ENCODE results near the gene GFI1. TPM values are rescaled to one million over a fixed set of nuclear protein-coding genes. Genes with fewer than 3 reads are reported as not detected.
A peak's percentile ranks its signal among the peaks of the same experiment; 100 is the strongest.

Gene GFI1
- total RNA-seq, 4 donors from 2014 or later, result not detected

DNA sequence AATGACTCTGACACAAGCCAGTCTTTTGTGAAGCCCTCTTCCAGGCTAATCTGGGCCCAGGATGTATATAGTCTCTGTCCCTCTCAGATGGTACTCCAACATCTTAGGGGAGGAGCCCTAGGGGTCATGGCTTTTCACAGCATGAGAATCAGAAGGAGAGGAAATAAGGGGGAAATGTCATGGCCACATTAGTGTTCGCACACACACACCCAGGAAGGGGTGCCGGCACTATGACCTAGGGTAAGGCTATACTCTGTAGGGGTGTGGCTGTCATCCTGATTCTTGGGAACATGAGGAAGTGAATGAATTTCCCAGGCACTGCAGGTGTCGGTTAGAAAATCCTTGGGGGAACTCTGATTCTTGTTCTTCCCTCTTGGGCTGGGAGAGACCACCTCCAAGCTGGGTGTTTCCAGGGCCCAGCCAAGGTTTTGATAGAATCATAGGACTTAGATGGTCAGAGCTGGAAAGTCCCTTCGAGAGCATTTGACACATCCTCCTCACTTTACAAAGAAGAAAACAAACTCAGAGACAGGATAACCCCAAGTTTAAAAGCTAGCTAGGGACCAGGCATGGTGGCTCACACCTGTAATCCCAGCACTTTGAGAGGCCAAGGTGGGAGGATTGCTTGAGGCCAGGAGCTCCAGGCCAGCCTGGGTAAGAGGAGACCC lies 22.0 kb downstream of the GFI1 start:
- DNase-seq (no peak), ATAC-seq (no peak)
- intact Hi-C loops (cut with DNase I; ENCODE audit: low total_unique reads) (no loop called here), in situ Hi-C loops (cut with MboI; ENCODE audit: low sequenced_read_pairs in 4 of 4) (no loop called here)
- Histone ChIP-seq H3K4me3 (no peak overlapping the region), H3K4me1 (no peaks in the 10 kb centered on the region), H3K36me3 (no peaks in the 10 kb centered on the region), H3K27me3 (no peaks in the 10 kb centered on the region), H3K27ac (no peak overlapping the region), H3K9me3 (no peaks in the 10 kb centered on the region)
- TF ChIP-seq CTCF (IDR thresholded peaks at IDR 0.05 in 4 of 5, conservative IDR thresholded peaks at IDR 0.05 in 1 of 5), result no peak
- no peak for TF ChIP-seq POLR2A (IDR thresholded peaks at IDR 0.05)

DNA sequence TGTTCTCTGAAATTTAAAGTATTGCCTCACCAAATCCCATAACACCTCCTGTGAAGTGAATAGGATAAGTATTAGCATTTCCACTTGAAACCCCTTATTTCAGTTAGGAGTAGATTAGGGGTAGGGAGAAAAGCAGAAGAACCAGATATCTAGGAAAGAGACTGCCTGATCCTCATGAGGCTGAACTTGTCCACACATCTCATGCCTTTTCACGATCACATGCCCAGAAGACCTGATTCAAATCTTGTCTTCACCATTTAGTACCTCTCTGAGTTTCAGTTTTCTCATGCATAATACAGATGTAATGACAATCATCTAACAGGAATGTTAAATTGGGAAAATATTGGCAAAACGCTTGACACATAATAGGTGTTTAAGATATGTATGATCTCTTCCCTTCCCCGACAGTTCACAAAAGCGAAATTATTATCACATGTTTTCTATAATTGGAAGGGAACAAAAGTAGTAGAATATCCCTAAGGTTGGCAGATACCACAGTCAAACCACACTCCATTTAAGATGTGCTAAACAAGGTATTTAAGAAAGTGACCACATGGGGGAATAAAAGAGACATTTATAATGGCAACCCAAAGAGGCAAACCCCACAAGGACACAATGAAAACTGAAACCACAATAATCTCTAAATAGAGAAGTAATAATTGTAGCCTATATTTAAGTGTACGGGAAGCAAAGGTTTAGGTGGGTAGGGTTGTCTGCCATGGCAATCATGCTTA lies 25.2 kb downstream of the GFI1 start:
- in situ Hi-C loops (cut with MboI; ENCODE audit: low sequenced_read_pairs in 4 of 4) (no loop called here), intact Hi-C loops (cut with DNase I; ENCODE audit: low total_unique reads) (no loop called here)
- no peak overlapping the region for H3K27ac ChIP-seq
- no peak for DNase-seq
- no peaks in the 10 kb centered on the region for H3K9me3 ChIP-seq
- no peaks in the 10 kb centered on the region for H3K4me1 ChIP-seq
- TF ChIP-seq CTCF (IDR thresholded peaks at IDR 0.05 in 4 of 5, conservative IDR thresholded peaks at IDR 0.05 in 1 of 5) (no peak), POLR2A (IDR thresholded peaks at IDR 0.05) (no peak)
- no peak for ATAC-seq
- no peaks in the 10 kb centered on the region for H3K36me3 ChIP-seq
- no peak overlapping the region for H3K4me3 ChIP-seq
- H3K27me3 ChIP-seq, result no peaks in the 10 kb centered on the region

DNA sequence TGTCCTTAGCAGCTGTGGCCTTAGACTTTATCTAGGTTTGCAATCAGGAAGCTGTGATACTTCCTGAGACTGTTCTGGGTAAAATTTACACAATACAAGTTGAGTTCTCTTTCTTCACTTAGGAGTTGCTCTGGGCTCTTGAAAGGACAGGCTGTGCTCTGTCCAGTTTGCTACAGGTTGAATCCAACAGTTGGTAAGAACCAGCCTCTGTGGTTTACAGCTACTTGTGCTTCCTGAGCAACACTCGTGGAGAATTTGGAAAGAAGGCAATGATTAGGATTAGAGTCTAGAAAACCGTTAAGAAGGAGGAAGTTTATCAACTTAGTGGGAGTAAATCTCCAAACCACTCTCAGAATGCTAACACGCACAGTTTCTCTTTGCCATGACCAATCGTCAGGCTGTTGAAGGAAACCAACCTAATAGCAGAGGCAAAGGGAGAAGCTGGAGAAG lies 26.8 kb downstream of the GFI1 start:
- Histone ChIP-seq H3K4me3 (no peak overlapping the region), H3K36me3 (no peaks in the 10 kb centered on the region), H3K27ac (no peak overlapping the region), H3K9me3 (no peaks in the 10 kb centered on the region), H3K27me3 (no peaks in the 10 kb centered on the region), H3K4me1 (no peaks in the 10 kb centered on the region)
- DNase-seq (no peak), ATAC-seq (peak; percentile 36 to 45)
- TF ChIP-seq CTCF (IDR thresholded peaks at IDR 0.05 in 4 of 5, conservative IDR thresholded peaks at IDR 0.05 in 1 of 5) (no peak), POLR2A (IDR thresholded peaks at IDR 0.05) (no peak)
- intact Hi-C loops (cut with DNase I; ENCODE audit: low total_unique reads), result no loop called here
- in situ Hi-C loops (cut with MboI; ENCODE audit: low sequenced_read_pairs in 4 of 4), result no loop called here

GRCh38 chr1:92458146-92458545 lies 28.6 kb downstream of the GFI1 start:
- Histone ChIP-seq H3K36me3 (no peaks in the 10 kb centered on the region), H3K27ac (no peak overlapping the region), H3K4me3 (no peak overlapping the region), H3K27me3 (no peaks in the 10 kb centered on the region), H3K9me3 (no peaks in the 10 kb centered on the region), H3K4me1 (no peaks in the 10 kb centered on the region)
- no peak for TF ChIP-seq POLR2A (IDR thresholded peaks at IDR 0.05)
- TF ChIP-seq CTCF (IDR thresholded peaks at IDR 0.05 in 4 of 5, conservative IDR thresholded peaks at IDR 0.05 in 1 of 5), result no peak
- in situ Hi-C loops (cut with MboI; ENCODE audit: low sequenced_read_pairs in 4 of 4) (no loop called here), intact Hi-C loops (cut with DNase I; ENCODE audit: low total_unique reads) (no loop called here)
- ATAC-seq, result no peak
- DNase-seq, result no peak

Data from gastrocnemius medialis (tissue), 4 donors.